Brain microvascular endothelial cell (primary cell): Measurements from ENCODE around the gene PDE1C.
"Not testable (repeated sequence)": the region's sequence is repeated elsewhere in the genome, so short reads cannot be mapped to it uniquely, and the experiment has no call there.

Experiments
- DNase-seq: peaks from one replicate; pipeline ENCODE4 v3.0.0-alpha.2; 2020
- H3K27ac ChIP-seq: fragments of 250-450 bp; sonication (Bioruptor Pico); 2 replicates; pipeline ENCODE4 v1.5.1; 2020; ENCODE audit warnings: mild to moderate bottlenecking, moderate library complexity
- H3K27me3 ChIP-seq: fragments of 250-450 bp; sonication (Bioruptor Pico); replicated peaks from 2 replicates; pipeline ENCODE4 v1.5.1; 2020; ENCODE audit warnings: mild to moderate bottlenecking
- H3K36me3 ChIP-seq: fragments of 250-450 bp; sonication (Bioruptor Pico); replicated peaks from 2 replicates; pipeline ENCODE4 v1.5.1; 2020; ENCODE audit warnings: mild to moderate bottlenecking
- H3K4me3 ChIP-seq: 2 replicates; pipeline ENCODE4 v1.5.1; 2011; ENCODE audit warnings: low read depth, mild to moderate bottlenecking, control low read depth, low read length, moderate library complexity
- in situ Hi-C: cut with HindIII; loops from 2 replicates; pipeline ENCODE4 v1.10.0; 2017; ENCODE audit warnings: low sequenced_read_pairs, low pct_ligation_motif_present
- TF ChIP-seq, protein P1 (sequence below): IDR thresholded peaks from 2 replicates; pipeline ENCODE4 v1.5.1; 2011; ENCODE audit warnings: low read depth, mild to moderate bottlenecking, moderate library complexity, low read length, control low read depth, inconsistent platforms; ENCODE audit errors: missing control alignments

Gene PDE1C

DNA sequence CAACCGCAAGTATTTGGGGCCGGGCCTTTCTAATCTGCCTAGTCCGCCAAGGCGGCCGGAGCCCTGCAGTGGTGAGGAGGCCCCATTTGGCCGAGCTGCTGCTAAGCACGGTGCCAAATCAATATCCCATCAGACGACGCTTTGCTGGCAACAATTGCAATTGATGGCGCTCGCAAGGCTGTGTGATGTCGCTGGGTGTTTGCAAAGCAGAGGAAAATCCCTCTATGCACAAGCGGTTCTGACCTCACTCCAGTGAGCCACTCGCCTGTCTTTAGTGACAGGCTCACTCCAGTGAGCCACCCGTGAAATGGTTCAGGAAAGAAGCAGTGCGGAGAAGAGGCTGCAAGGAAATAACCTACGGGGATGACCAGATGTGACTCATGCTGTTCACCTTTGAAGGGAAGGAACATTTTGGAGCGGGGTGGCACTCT is 18.3 kb upstream of the PDE1C start:
- Histone ChIP-seq H3K27me3 (no peaks in the 10 kb centered on the region), H3K36me3 (no peaks in the 10 kb centered on the region), H3K27ac (no peak overlapping the region), H3K4me3 (no peak overlapping the region)
- no peak for DNase-seq
- TF ChIP-seq, protein P1, sequence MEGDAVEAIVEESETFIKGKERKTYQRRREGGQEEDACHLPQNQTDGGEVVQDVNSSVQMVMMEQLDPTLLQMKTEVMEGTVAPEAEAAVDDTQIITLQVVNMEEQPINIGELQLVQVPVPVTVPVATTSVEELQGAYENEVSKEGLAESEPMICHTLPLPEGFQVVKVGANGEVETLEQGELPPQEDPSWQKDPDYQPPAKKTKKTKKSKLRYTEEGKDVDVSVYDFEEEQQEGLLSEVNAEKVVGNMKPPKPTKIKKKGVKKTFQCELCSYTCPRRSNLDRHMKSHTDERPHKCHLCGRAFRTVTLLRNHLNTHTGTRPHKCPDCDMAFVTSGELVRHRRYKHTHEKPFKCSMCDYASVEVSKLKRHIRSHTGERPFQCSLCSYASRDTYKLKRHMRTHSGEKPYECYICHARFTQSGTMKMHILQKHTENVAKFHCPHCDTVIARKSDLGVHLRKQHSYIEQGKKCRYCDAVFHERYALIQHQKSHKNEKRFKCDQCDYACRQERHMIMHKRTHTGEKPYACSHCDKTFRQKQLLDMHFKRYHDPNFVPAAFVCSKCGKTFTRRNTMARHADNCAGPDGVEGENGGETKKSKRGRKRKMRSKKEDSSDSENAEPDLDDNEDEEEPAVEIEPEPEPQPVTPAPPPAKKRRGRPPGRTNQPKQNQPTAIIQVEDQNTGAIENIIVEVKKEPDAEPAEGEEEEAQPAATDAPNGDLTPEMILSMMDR: no peak
- in situ Hi-C loops: no loop called here

DNA sequence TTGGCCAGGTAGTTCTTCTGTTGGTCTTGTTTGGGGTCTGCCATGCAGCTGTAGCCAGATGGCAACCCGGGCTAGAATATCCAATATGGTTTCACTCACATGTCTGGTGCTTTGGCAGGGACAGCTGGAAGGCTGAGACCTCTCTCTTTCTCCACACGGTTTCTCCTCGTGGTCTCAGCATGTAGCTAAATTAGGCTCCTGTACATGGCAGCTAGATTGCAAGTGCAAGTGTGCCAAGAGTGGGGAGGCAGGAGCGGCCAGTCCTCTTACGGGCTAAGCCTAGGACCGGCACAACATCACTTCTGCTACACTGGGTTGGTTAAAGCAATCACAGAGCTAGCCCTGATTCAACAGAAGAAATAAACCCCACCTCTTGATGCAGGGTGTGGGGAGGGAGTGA is 9.3 kb upstream of the PDE1C start:
- H3K27ac ChIP-seq: no peak overlapping the region
- no peak for DNase-seq
- no peaks in the 10 kb centered on the region for H3K27me3 ChIP-seq
- H3K4me3 ChIP-seq: no peak overlapping the region
- in situ Hi-C loops: no loop called here
- H3K36me3 ChIP-seq: no peaks in the 10 kb centered on the region
- TF ChIP-seq, protein P1: no peak

DNA sequence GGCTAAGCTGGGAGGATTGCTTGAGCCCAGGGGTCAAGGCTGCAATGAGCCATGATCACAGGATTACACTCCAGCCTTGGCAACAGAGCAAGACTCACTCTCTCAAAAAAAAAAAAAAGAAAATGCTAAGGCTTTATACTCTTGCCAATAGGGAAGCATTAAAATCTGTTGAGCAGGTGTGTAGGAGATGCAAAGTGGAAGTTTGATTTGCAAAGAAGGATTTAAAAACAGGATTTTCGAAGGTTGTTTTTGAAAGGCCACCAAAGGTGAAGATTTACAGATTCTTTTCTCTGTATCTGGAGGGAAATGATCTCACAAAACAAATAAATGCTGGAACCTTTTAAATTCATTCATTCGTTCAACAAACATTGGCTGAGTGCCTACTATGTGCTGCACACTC is 8.6 kb upstream of the PDE1C start:
- Histone ChIP-seq H3K4me3 (no peak overlapping the region), H3K27ac (no peak overlapping the region), H3K27me3 (no peaks in the 10 kb centered on the region), H3K36me3 (no peaks in the 10 kb centered on the region)
- in situ Hi-C loops: no loop called here
- TF ChIP-seq, protein P1: no peak
- no peak for DNase-seq

DNA sequence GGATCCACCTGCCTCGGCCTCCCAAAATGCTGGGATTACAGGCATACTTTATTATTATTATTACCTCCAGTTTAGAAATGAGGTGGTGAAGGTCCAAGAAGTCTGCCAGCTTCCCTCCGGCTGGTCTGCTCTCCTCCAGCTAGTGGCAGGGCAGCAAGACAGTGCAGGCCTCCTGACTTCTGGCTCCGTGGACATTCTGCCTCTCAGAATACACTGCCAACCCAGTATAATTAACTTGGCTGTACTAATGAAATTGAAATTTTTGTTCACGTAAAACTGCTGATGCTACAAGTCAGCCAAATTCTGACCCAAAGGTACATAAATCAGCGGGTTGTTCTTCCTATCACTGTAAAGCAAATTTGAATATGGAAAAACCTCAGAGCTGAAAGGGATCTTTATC is 7.6 kb upstream of the PDE1C start:
- DNase-seq: no peak
- H3K36me3 ChIP-seq: no peaks in the 10 kb centered on the region
- in situ Hi-C loops: no loop called here
- TF ChIP-seq, protein P1: no peak
- no peaks in the 10 kb centered on the region for H3K27me3 ChIP-seq
- no peak overlapping the region for H3K4me3 ChIP-seq
- no peak overlapping the region for H3K27ac ChIP-seq

DNA sequence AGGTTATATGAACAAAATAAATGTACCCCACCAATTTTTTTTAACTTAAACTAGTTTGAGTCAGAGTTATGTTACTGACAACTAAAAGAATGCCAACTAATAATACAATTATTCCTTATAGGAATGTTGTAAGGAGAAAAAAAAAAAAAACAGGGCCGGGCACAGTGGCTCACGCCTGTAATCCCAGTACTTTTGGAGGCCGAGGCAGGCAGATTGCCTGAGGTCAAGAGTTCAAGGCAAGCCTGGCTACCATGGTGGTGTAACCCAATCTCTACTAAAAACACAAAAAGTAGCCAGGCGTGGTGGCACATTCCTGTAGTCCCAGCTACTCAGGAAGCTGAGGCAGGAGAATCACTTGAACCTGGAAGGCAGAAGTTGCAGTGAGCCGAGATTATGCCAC is 6.6 kb upstream of the PDE1C start:
- H3K27me3 ChIP-seq, H3K27ac ChIP-seq, DNase-seq, in situ Hi-C loops, H3K36me3 ChIP-seq, H3K4me3 ChIP-seq: not testable (repeated sequence)

DNA sequence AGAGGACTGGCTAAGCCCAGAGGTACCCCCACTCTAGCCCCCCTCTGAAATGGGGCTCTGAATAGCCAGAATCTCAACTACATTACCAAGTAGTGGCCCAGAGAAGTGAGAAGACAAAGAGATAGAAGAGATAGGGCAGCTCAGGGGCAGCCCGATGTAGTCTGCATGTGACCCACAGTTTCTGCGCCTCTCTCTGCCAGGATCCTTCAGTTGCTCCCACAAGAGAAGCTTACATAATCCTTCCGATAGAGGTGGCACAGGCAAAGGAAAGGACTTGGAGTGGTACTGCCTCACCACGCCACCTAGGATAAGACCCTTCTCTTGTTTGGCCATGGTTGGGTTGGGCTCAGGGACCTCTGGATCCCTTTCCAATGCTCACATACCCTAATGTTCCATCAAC is 5.4 kb upstream of the PDE1C start:
- no peak overlapping the region for H3K27ac ChIP-seq
- in situ Hi-C loops: no loop called here
- H3K36me3 ChIP-seq: no peaks in the 10 kb centered on the region
- TF ChIP-seq, protein P1: no peak
- peaks cover 3% of the 10 kb centered on the region for H3K27me3 ChIP-seq
- no peak overlapping the region for H3K4me3 ChIP-seq
- DNase-seq: no peak
